Panc1 (cell line): Measurements from ENCODE around the gene PREB. TPM values are rescaled to one million over a fixed set of nuclear protein-coding genes. Genes with fewer than 3 reads are reported as not detected.

ENCODE experiments used
- ATAC-seq: fragments of 200-7000 bp; cut with Tn5 transposase; 2 replicates; pipeline ENCODE4 v1.9.1; 2020; ENCODE audit warnings: mild to moderate bottlenecking, moderate library complexity
- BruUV-seq: library from RNA; stranded (reverse); fragments of 400-500 nt; replicated peaks from 2 replicates; lab custom pipeline; 2021; lab: Mats Ljungman, UMichigan
- CTCF ChIA-PET: fragments of 300-600 bp; sonication (Branson Sonifier 250); formaldehyde crosslinking; loops from one replicate; lab custom pipeline; 2022; ENCODE audit warnings: antibody characterized with exemption; lab: Charles Lee
- POLR2A ChIA-PET: fragments of 300-600 bp; sonication (Branson Sonifier 250); formaldehyde crosslinking; loops from one replicate; lab custom pipeline; 2022; ENCODE audit warnings: antibody characterized with exemption; lab: Charles Lee
- DNase-seq: peaks from one replicate; pipeline ENCODE4 v3.0.0-alpha.2; 2010; ENCODE audit warnings: low read depth, low spot score
- H3K27ac ChIP-seq: 2 replicates; pipeline ENCODE4 v1.5.1; 2011; ENCODE audit warnings: mild to moderate bottlenecking, low read length, inconsistent platforms
- H3K27me3 ChIP-seq: fragments of 200-500 bp; sonication (Bioruptor generic); 2 replicates; pipeline ENCODE4 v1.6.0; 2014; ENCODE audit warnings: low read length, inconsistent platforms; ENCODE audit not compliant: control insufficient read depth, insufficient read depth
- H3K36me3 ChIP-seq: fragments of 200-500 bp; sonication (Bioruptor generic); 2 replicates; pipeline ENCODE4 v1.5.1; 2014; ENCODE audit warnings: inconsistent platforms, mild to moderate bottlenecking, low read length, moderate library complexity; ENCODE audit not compliant: control insufficient read depth, insufficient read depth
- H3K4me1 ChIP-seq: 2 replicates; pipeline ENCODE4 v1.5.1; 2011; ENCODE audit warnings: inconsistent platforms, mild to moderate bottlenecking, low read length, moderate library complexity; ENCODE audit not compliant: control insufficient read depth, insufficient read depth
- H3K4me3 ChIP-seq, 2 experiments: 2 replicates each; pipeline ENCODE4 v1.5.1; 2011 to 2012; ENCODE audit warnings: low read depth in 2 of 2, low read length in 2 of 2, mild to moderate bottlenecking in 2 of 2, inconsistent platforms in 1 of 2, moderate library complexity in 1 of 2
- H3K9me3 ChIP-seq: fragments of 200-500 bp; sonication (Bioruptor generic); 2 replicates; pipeline ENCODE4 v1.5.1; 2014; ENCODE audit warnings: low read depth, mild to moderate bottlenecking, inconsistent platforms, low read length, moderate library complexity; ENCODE audit not compliant: control insufficient read depth, insufficient read depth
- POLR2AphosphoS5 ChIP-seq: IDR thresholded peaks from 2 replicates; pipeline ENCODE4 v1.6.1; 2012; ENCODE audit warnings: mild to moderate bottlenecking, low read depth, low read length, moderate library complexity
- REST ChIP-seq, 2 experiments: IDR thresholded peaks; 2 replicates each; pipeline ENCODE4 v1.6.1; 2011 to 2012; ENCODE audit warnings: low read depth in 2 of 2, control low read depth in 1 of 2, low read length in 1 of 2, mild to moderate bottlenecking in 1 of 2, moderate library complexity in 1 of 2; ENCODE audit not compliant: insufficient read depth in 1 of 2
- SIN3A ChIP-seq: IDR thresholded peaks from 2 replicates; pipeline ENCODE4 v1.6.1; 2012; ENCODE audit warnings: low read depth, mild to moderate bottlenecking, low read length, moderate library complexity, borderline replicate concordance; ENCODE audit not compliant: insufficient read depth
- TCF7L2 ChIP-seq: IDR thresholded peaks from 2 replicates; pipeline ENCODE4 v1.6.1; 2011; ENCODE audit warnings: mild to moderate bottlenecking, low read depth, low read length, inconsistent platforms
- in situ Hi-C: cut with HindIII; loops from 2 replicates; pipeline ENCODE4 v1.10.0; 2016; ENCODE audit warnings: low sequenced_read_pairs, low pct_unique_long_range_greater_than_20kb
- intact Hi-C: fragments of 100-400 bp; cut with micrococcal nuclease; formaldehyde crosslinking; loops from one replicate; pipeline ENCODE4 v1.10.0; 2022; ENCODE audit not compliant: unreplicated experiment
- total RNA-seq: library from RNA; stranded (reverse); gene quantifications from one replicate; pipeline ENCODE4 v1.2.1, GENCODE V29; 2021; ENCODE audit not compliant: unreplicated experiment
- TF ChIP-seq, protein P1 (sequence below): fragments of 450-650 bp; IDR thresholded peaks from 2 replicates; pipeline ENCODE4 v1.5.1; 2017; ENCODE audit warnings: mild to moderate bottlenecking

PREB gene
- total RNA-seq, 1 experiment from 2014 or later, result 60.9 TPM

GRCh38 chr2:27086090-27086723 is 48.2 kb downstream of the PREB start:
- no peaks in the 10 kb centered on the region for H3K36me3 ChIP-seq
- DNase-seq (peak; percentile 59), ATAC-seq (peak; percentile 90)
- intact Hi-C loops (loop anchor here (10.0 kb wide), 1 partner anchor 121 kb away; no protein-coding TSS in a partner anchor), in situ Hi-C loops (no loop called here)
- no peaks in the 10 kb centered on the region for H3K9me3 ChIP-seq
- TF ChIP-seq, protein P1, sequence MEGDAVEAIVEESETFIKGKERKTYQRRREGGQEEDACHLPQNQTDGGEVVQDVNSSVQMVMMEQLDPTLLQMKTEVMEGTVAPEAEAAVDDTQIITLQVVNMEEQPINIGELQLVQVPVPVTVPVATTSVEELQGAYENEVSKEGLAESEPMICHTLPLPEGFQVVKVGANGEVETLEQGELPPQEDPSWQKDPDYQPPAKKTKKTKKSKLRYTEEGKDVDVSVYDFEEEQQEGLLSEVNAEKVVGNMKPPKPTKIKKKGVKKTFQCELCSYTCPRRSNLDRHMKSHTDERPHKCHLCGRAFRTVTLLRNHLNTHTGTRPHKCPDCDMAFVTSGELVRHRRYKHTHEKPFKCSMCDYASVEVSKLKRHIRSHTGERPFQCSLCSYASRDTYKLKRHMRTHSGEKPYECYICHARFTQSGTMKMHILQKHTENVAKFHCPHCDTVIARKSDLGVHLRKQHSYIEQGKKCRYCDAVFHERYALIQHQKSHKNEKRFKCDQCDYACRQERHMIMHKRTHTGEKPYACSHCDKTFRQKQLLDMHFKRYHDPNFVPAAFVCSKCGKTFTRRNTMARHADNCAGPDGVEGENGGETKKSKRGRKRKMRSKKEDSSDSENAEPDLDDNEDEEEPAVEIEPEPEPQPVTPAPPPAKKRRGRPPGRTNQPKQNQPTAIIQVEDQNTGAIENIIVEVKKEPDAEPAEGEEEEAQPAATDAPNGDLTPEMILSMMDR, result peak; percentile 97
- no peak for TF ChIP-seq TCF7L2
- TF ChIP-seq REST (IDR thresholded peaks at IDR 0.05; ENCODE audit: insufficient read depth in 1 of 2, low read depth in 2 of 2, low read length in 1 of 2), result 0 out of 4 replicates have a peak, but pooled peaks of 1 of the 2 experiments have one; percentile 21
- BruUV-seq, result no TSS peak
- POLR2A ChIA-PET, result no interaction called here
- peaks cover 7% of the 10 kb centered on the region for H3K4me1 ChIP-seq
- no peaks in the 10 kb centered on the region for H3K27me3 ChIP-seq
- peak overlapping the region; percentile 61 to 62 for H3K4me3 ChIP-seq
- CTCF ChIA-PET, result interaction anchor here (2.0 kb wide), 1 partner anchor 124 kb away, joined by 5 read pairs; no protein-coding TSS in a partner anchor
- peak overlapping the region; percentile 70 for H3K27ac ChIP-seq

GRCh38 chr2:27085673-27086089 is 48.8 kb downstream of the PREB start:
- ChIA-PET CTCF (interaction anchor here (2.0 kb wide), 1 partner anchor 124 kb away, joined by 5 read pairs; no protein-coding TSS in a partner anchor), POLR2A (no interaction called here)
- no peak for TF ChIP-seq SIN3A
- no peak for TF ChIP-seq REST (IDR thresholded peaks at IDR 0.05; ENCODE audit: insufficient read depth in 1 of 2, low read depth in 2 of 2, low read length in 1 of 2)
- TF ChIP-seq POLR2AphosphoS5, result no peak
- Histone ChIP-seq H3K27me3 (no peaks in the 10 kb centered on the region), H3K27ac (peak overlapping the region; percentile 70), H3K4me3 (peak overlapping the region; percentile 61 to 62), H3K36me3 (no peaks in the 10 kb centered on the region), H3K9me3 (no peaks in the 10 kb centered on the region), H3K4me1 (peaks cover 7% of the 10 kb centered on the region)
- in situ Hi-C loops, result no loop called here
- intact Hi-C loops, result loop anchor here (10.0 kb wide), 1 partner anchor 121 kb away; no protein-coding TSS in a partner anchor
- ATAC-seq (peak; percentile 76), DNase-seq (peak; percentile 42)
- no TSS peak for BruUV-seq
